Measurements from ENCODE around the gene PPP2R2B.

PPP2R2B gene

DNA sequence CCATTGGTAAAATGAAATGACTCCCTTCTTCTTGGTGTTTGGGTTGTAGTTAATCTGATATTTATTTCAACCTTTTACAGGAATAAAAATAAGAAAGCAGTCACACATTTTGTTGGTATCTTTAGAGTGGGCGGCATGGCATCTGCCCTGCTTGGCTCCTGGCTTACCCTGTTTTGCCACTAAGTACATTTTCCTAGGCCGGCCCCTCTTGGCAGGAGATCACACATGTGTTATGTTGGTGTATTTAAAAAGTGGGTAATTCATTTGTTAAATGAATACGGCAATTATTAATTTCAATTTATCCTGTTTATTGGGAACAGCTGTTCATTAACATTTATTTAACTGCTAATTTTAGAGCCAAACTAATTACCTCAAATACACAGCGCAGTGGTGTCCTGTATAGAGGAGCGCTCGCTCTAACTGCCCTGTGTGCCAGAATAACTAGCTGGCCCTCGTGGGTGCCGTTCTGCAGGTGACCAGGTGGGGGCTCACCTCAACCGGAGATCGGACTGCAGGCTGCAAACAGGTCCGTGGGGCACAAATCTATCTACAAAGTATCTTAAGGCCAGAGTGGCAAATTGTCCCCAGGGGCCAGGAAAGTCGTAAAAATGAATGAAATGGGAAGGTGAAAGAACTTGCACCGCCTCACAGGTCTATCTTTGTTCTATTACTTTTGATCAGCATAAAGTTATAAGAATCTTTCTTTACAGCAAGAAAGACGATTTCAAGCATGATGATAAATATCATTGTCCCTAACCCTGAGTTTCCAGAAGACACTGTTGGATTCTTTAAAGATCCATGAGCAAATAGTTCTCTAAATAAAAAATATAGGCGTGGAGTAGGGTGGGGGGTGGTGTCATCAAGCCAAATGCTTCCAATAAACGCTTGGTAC is 336.4 kb downstream of the PPP2R2B start:
- ATAC-seq (replicated peaks; ENCODE audit: extremely low read depth, poor library complexity, severe bottlenecking) (peak; percentile 72), DNase-seq (ENCODE audit: low spot score in 2 of 2) (peak; percentile 43 to 60)
- H3K27me3 Mint-ChIP-seq = no peaks in the 10 kb centered on the region
- no peaks in the 10 kb centered on the region for H3K36me3 Mint-ChIP-seq (ENCODE audit: insufficient read depth)
- H3K4me1 Mint-ChIP-seq = no peaks in the 10 kb centered on the region
- no peaks in the 10 kb centered on the region for H3K9me3 Mint-ChIP-seq
- H3K27ac Mint-ChIP-seq (ENCODE audit: low read depth) = no peak overlapping the region
- H3K4me3 Mint-ChIP-seq = no peak overlapping the region

- Mint-ChIP-seq H3K9me3 (no peaks in the 10 kb centered on the region), H3K27me3 (no peaks in the 10 kb centered on the region), H3K36me3 (ENCODE audit: insufficient read depth) (no peaks in the 10 kb centered on the region), H3K4me3 (no peak overlapping the region), H3K27ac (ENCODE audit: low read depth) (no peak overlapping the region), H3K4me1 (no peaks in the 10 kb centered on the region)
- ATAC-seq (replicated peaks; ENCODE audit: extremely low read depth, poor library complexity, severe bottlenecking) (no peak), DNase-seq (ENCODE audit: low spot score in 2 of 2) (no peak)
Observed at GRCh38 chr5:146540414-146540813, 338.1 kb downstream of the PPP2R2B start.

DNA sequence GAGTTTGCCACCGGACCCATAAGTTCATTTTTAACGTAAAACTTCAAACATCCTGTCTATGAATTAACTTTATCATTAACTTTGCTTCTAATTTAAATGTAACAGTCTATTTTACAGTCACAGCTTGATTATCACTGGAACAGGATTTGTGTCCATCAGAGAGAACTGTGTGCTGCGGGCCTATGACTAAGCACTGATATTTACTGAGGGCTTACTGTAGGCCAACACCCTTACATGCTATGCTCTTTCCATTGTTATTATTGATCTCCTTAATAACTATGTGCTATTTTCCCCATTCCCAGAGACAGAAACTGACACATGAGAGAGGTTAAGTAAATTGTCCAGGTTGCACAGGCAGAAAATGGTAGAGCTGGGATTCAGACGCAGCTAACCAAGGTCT is 338.6 kb downstream of the PPP2R2B start:
- DNase-seq (ENCODE audit: low spot score in 2 of 2) = no peak
- H3K4me1 Mint-ChIP-seq = no peaks in the 10 kb centered on the region
- ATAC-seq (replicated peaks; ENCODE audit: extremely low read depth, poor library complexity, severe bottlenecking) = no peak
- no peaks in the 10 kb centered on the region for H3K27me3 Mint-ChIP-seq
- no peak overlapping the region for H3K27ac Mint-ChIP-seq (ENCODE audit: low read depth)
- no peak overlapping the region for H3K4me3 Mint-ChIP-seq
- H3K9me3 Mint-ChIP-seq = no peaks in the 10 kb centered on the region
- H3K36me3 Mint-ChIP-seq (ENCODE audit: insufficient read depth) = no peaks in the 10 kb centered on the region

GRCh38 chr5:146538432-146538831 is 340.1 kb downstream of the PPP2R2B start:
- Mint-ChIP-seq H3K36me3 (ENCODE audit: insufficient read depth) (no peaks in the 10 kb centered on the region), H3K27me3 (no peaks in the 10 kb centered on the region), H3K4me1 (peaks cover 2% of the 10 kb centered on the region), H3K27ac (ENCODE audit: low read depth) (no peak overlapping the region), H3K4me3 (no peak overlapping the region), H3K9me3 (no peaks in the 10 kb centered on the region)
- ATAC-seq (replicated peaks; ENCODE audit: extremely low read depth, poor library complexity, severe bottlenecking) (no peak), DNase-seq (ENCODE audit: low spot score in 2 of 2) (no peak)

GRCh38 chr5:146533882-146534281 is 344.7 kb downstream of the PPP2R2B start:
- DNase-seq (ENCODE audit: low spot score in 2 of 2) = no peak
- H3K27ac Mint-ChIP-seq (ENCODE audit: low read depth) = no peak overlapping the region
- H3K36me3 Mint-ChIP-seq (ENCODE audit: insufficient read depth) = no peaks in the 10 kb centered on the region
- no peak overlapping the region for H3K4me3 Mint-ChIP-seq
- no peaks in the 10 kb centered on the region for H3K27me3 Mint-ChIP-seq
- no peak for ATAC-seq (replicated peaks; ENCODE audit: extremely low read depth, poor library complexity, severe bottlenecking)
- no peaks in the 10 kb centered on the region for H3K9me3 Mint-ChIP-seq
- H3K4me1 Mint-ChIP-seq = peaks cover 6% of the 10 kb centered on the region

GRCh38 chr5:146533260-146533857 is 345.2 kb downstream of the PPP2R2B start:
- peak; percentile 90 for ATAC-seq (replicated peaks; ENCODE audit: extremely low read depth, poor library complexity, severe bottlenecking)
- peaks cover 4% of the 10 kb centered on the region for H3K27me3 Mint-ChIP-seq

More at GRCh38 chr5:146533260-146533857, 345.2 kb downstream of the PPP2R2B start:
- no peaks in the 10 kb centered on the region for H3K36me3 Mint-ChIP-seq (ENCODE audit: insufficient read depth)
- H3K9me3 Mint-ChIP-seq = no peaks in the 10 kb centered on the region
- DNase-seq (ENCODE audit: low spot score in 2 of 2) = peak; percentile 57 to 58
- no peak overlapping the region for H3K4me3 Mint-ChIP-seq
- H3K4me1 Mint-ChIP-seq = peaks cover 6% of the 10 kb centered on the region
- H3K27ac Mint-ChIP-seq (ENCODE audit: low read depth) = no peak overlapping the region

Data from central memory CD8-positive, alpha-beta T cell (primary cell).